Neural crest cell (in vitro differentiated cells): Measurements from ENCODE around the gene HELB. TPM values are rescaled to one million over a fixed set of nuclear protein-coding genes. Genes with fewer than 3 reads are reported as not detected.

ENCODE experiments used
- DNase-seq: peaks from one replicate; pipeline ENCODE4 v3.0.0; 2021; ENCODE audit warnings: low read depth, mixed read lengths, low spot score
- H3K27ac Mint-ChIP-seq: one replicate; pipeline ENCODE4 v1.8.0; 2021; ENCODE audit warnings: mild to moderate bottlenecking, mixed read lengths; ENCODE audit not compliant: unreplicated experiment
- H3K27me3 Mint-ChIP-seq: 2 replicates; pipeline ENCODE4 v1.8.0; 2021; ENCODE audit warnings: low read depth, mild to moderate bottlenecking, mixed read lengths
- H3K36me3 Mint-ChIP-seq: 2 replicates; pipeline ENCODE4 v1.8.0; 2021; ENCODE audit warnings: low read depth, mild to moderate bottlenecking, mixed read lengths
- H3K4me1 Mint-ChIP-seq: 2 replicates; pipeline ENCODE4 v1.8.0; 2021; ENCODE audit warnings: mixed read lengths
- H3K4me3 Mint-ChIP-seq: one replicate; pipeline ENCODE4 v1.8.0; 2021; ENCODE audit warnings: mild to moderate bottlenecking, mixed read lengths
- H3K9me3 Mint-ChIP-seq: 2 replicates; pipeline ENCODE4 v1.8.0; 2021; ENCODE audit warnings: mixed read lengths
- CTCF ChIP-seq: fragments of 200-600 bp; sonication (generic); conservative IDR thresholded peaks from 2 replicates; pipeline ENCODE4 v1.5.0; 2021; ENCODE audit warnings: antibody characterized with exemption, mild to moderate bottlenecking
- total RNA-seq: library from RNA; stranded (reverse); gene quantifications from 2 replicates; pipeline ENCODE4 v1.2.1, GENCODE V29; 2021

HELB gene
- total RNA-seq, 1 donor from 2014 or later, result 4.6 TPM

GRCh38 chr12:66387117-66387516 lies 84.8 kb downstream of the HELB start:
- DNase-seq, result no peak
- Mint-ChIP-seq H3K27ac (no peak overlapping the region), H3K4me1 (no peaks in the 10 kb centered on the region), H3K27me3 (no peaks in the 10 kb centered on the region), H3K9me3 (no peaks in the 10 kb centered on the region), H3K4me3 (no peak overlapping the region), H3K36me3 (peaks cover 16% of the 10 kb centered on the region)
- TF ChIP-seq CTCF, result no peak

Other genes starting within 250 kb of the HELB start
- gene LLPH, start 171.7 kb upstream of the HELB start, total RNA-seq, result 24.9 and 26.2 TPM in 2 replicates
- gene TMBIM4, start 132.5 kb upstream of the HELB start, total RNA-seq, result 22.2 and 27.2 TPM in 2 replicates
- 0.56 and 0.61 TPM in 2 replicates for gene IRAK3, start 113.3 kb upstream of the HELB start, total RNA-seq